Gastroesophageal sphincter (tissue), 4 donors: ENCODE results near the gene SDK2. TPM values are rescaled to one million over a fixed set of nuclear protein-coding genes. Genes with fewer than 3 reads are reported as not detected.

Experiments used
- ATAC-seq: fragments of 150-250 bp; one replicate; pipeline ENCODE4 v1.9.1; 2016; ENCODE audit warnings: mild to moderate bottlenecking, moderate library complexity
- H3K27ac ChIP-seq, 4 donors: fragments of 200-600 bp; sonication (generic) in 3 of 4; 1 replicate in 3 of 4; 2 replicates in 1 of 4; pipeline ENCODE4 v1.5.1; 2016 to 2019
- H3K27me3 ChIP-seq: fragments of 200-600 bp; sonication (generic); one replicate; pipeline ENCODE4 v1.5.1; 2019
- H3K36me3 ChIP-seq, 2 donors: fragments of 200-600 bp; sonication (generic); one replicate each; pipeline ENCODE4 v1.5.1; 2019; ENCODE audit warnings: control low read depth in 1 of 2
- H3K4me1 ChIP-seq, 3 donors: fragments of 200-600 bp; sonication (generic); 1 replicate in 2 of 3; 2 replicates in 1 of 3; pipeline ENCODE4 v1.5.1; 2016 to 2019; ENCODE audit warnings: control low read depth in 2 of 3
- H3K4me3 ChIP-seq, 2 donors: fragments of 200-600 bp; sonication (generic); one replicate each; pipeline ENCODE4 v1.5.1; 2019; ENCODE audit warnings: mild to moderate bottlenecking in 1 of 2, moderate library complexity in 1 of 2
- H3K9me3 ChIP-seq, 3 donors: fragments of 200-600 bp; sonication (generic); one replicate each; pipeline ENCODE4 v1.5.1; 2017 to 2019; ENCODE audit warnings: control low read depth in 2 of 3
- CTCF ChIP-seq, 4 experiments: fragments of 200-600 bp in 2 of 4; fragments of 450-650 bp in 2 of 4; sonication (generic) in 1 of 4; IDR thresholded peaks; one replicate each; pipeline ENCODE4 v1.5.1; 2017 to 2019; ENCODE audit warnings: antibody characterized with exemption in 4 of 4, mild to moderate bottlenecking in 2 of 4, moderate library complexity in 2 of 4
- EP300 ChIP-seq: sonication (generic); formaldehyde crosslinking; IDR thresholded peaks from one replicate; pipeline ENCODE4 v1.6.1; 2017; ENCODE audit warnings: antibody characterized with exemption, mild to moderate bottlenecking
- POLR2A ChIP-seq, 2 donors: fragments of 450-650 bp; IDR thresholded peaks; one replicate each; pipeline ENCODE4 v1.6.1; 2017; ENCODE audit warnings: antibody characterized with exemption in 2 of 2, mild to moderate bottlenecking in 2 of 2, moderate library complexity in 1 of 2
- POLR2AphosphoS5 ChIP-seq: sonication (generic); formaldehyde crosslinking; IDR thresholded peaks from one replicate; pipeline ENCODE4 v1.6.1; 2017; ENCODE audit warnings: antibody characterized with exemption
- WGBS, 2 donors: methylation state at CpG; one replicate each; pipeline ENCODE4 v1.1.5; 2018; ENCODE audit warnings: low coverage in 1 of 2; 5-methylcytosine and 5-hydroxymethylcytosine counted together
- total RNA-seq, 4 donors: library from RNA; depleted of rRNA; stranded (reverse); fragments of >200 nt; gene quantifications; one replicate each; pipeline ENCODE4 v1.1.0, GENCODE V29; 2016

SDK2 gene
- total RNA-seq, 4 donors from 2014 or later: 0.31 to 2.0 (median 0.78) TPM

- H3K27me3 ChIP-seq: peaks cover 40% of the 10 kb centered on the region
- H3K27ac ChIP-seq: no peak overlapping the region
- H3K9me3 ChIP-seq: no peaks in the 10 kb centered on the region
- H3K4me1 ChIP-seq: no peaks in the 10 kb centered on the region
- no peak overlapping the region for H3K4me3 ChIP-seq
- no peaks in the 10 kb centered on the region for H3K36me3 ChIP-seq
- no peak for ATAC-seq
- TF ChIP-seq CTCF (IDR thresholded peaks at IDR 0.05): no peak
- no peak for TF ChIP-seq POLR2AphosphoS5
- TF ChIP-seq EP300: no peak
- WGBS, 2 donors: 31 to 39% methylated on average over 2 of the region's 2 CpGs
Observed at GRCh38 chr17:73500414-73500999, 143.7 kb downstream of the SDK2 start.

GRCh38 chr17:73498886-73499554 is 145.2 kb downstream of the SDK2 start:
- H3K27me3 ChIP-seq: peaks cover 55% of the 10 kb centered on the region
- no peaks in the 10 kb centered on the region for H3K9me3 ChIP-seq
- no peak overlapping the region for H3K27ac ChIP-seq
- H3K4me1 ChIP-seq: no peaks in the 10 kb centered on the region
- TF ChIP-seq POLR2AphosphoS5: no peak
- no peak for TF ChIP-seq CTCF (IDR thresholded peaks at IDR 0.05)
- TF ChIP-seq EP300: no peak
- TF ChIP-seq POLR2A (IDR thresholded peaks at IDR 0.05): no peak
- no peak overlapping the region for H3K4me3 ChIP-seq
- no peaks in the 10 kb centered on the region for H3K36me3 ChIP-seq
- no peak for ATAC-seq
- 63 to 100% methylated on average over 1 to 4 of the region's 14 CpGs for WGBS, 2 donors

GRCh38 chr17:73498176-73498575 is 146.1 kb downstream of the SDK2 start:
- 63% methylated on average over 6 of the region's 8 CpGs; no CpG with 5 or more reads in 1 of the 2 donors for WGBS, 2 donors

GRCh38 chr17:73497721-73498120 is 146.5 kb downstream of the SDK2 start:
- WGBS, 2 donors: 67 to 87% methylated on average over 2 to 5 of the region's 7 CpGs
- Histone ChIP-seq H3K4me1 (no peaks in the 10 kb centered on the region), H3K36me3 (no peaks in the 10 kb centered on the region), H3K9me3 (no peaks in the 10 kb centered on the region), H3K4me3 (no peak overlapping the region), H3K27ac (no peak overlapping the region), H3K27me3 (peaks cover 68% of the 10 kb centered on the region)
- TF ChIP-seq EP300 (no peak), POLR2AphosphoS5 (no peak), CTCF (IDR thresholded peaks at IDR 0.05) (no peak), POLR2A (IDR thresholded peaks at IDR 0.05) (no peak)
- ATAC-seq: no peak

More at GRCh38 chr17:73498176-73498575, 146.1 kb downstream of the SDK2 start:
- Histone ChIP-seq H3K4me1 (no peaks in the 10 kb centered on the region), H3K27me3 (peaks cover 63% of the 10 kb centered on the region), H3K27ac (no peak overlapping the region), H3K4me3 (no peak overlapping the region), H3K9me3 (no peaks in the 10 kb centered on the region), H3K36me3 (no peaks in the 10 kb centered on the region)
- TF ChIP-seq CTCF (IDR thresholded peaks at IDR 0.05) (no peak), EP300 (no peak), POLR2AphosphoS5 (no peak), POLR2A (IDR thresholded peaks at IDR 0.05) (no peak)
- no peak for ATAC-seq

- 89 to 91% methylated on average over 9 to 12 of the region's 13 CpGs for WGBS, 2 donors
- no peaks in the 10 kb centered on the region for H3K9me3 ChIP-seq
- H3K36me3 ChIP-seq: no peaks in the 10 kb centered on the region
- H3K27ac ChIP-seq: no peak overlapping the region
- H3K27me3 ChIP-seq: peaks cover 83% of the 10 kb centered on the region
- ATAC-seq: no peak
- no peaks in the 10 kb centered on the region for H3K4me1 ChIP-seq
- TF ChIP-seq EP300 (no peak), CTCF (IDR thresholded peaks at IDR 0.05) (no peak), POLR2A (IDR thresholded peaks at IDR 0.05) (no peak), POLR2AphosphoS5 (no peak)
- H3K4me3 ChIP-seq: no peak overlapping the region
Observed at GRCh38 chr17:73496232-73496631, 148.0 kb downstream of the SDK2 start.
